Muscle of arm (tissue), 12 donors: Measurements from ENCODE around the gene NR1I3. TPM values are rescaled to one million over a fixed set of nuclear protein-coding genes. Genes with fewer than 3 reads are reported as not detected.

Experiments used
- DNase-seq: peaks from one replicate; pipeline ENCODE4 v3.0.0-alpha.2; 2013
- polyA plus RNA-seq, 12 donors: library from polyadenylated mRNA; unstranded; fragments of 120-200 nt; gene quantifications; one replicate each; pipeline ENCODE4 v1.2.1, GENCODE V29; 2013; ENCODE audit not compliant: insufficient read length in 12 of 12

NR1I3 gene
- polyA plus RNA-seq, 12 donors, result 0.40 to 2.1 (median 1.1) TPM; not detected in 2

DNA sequence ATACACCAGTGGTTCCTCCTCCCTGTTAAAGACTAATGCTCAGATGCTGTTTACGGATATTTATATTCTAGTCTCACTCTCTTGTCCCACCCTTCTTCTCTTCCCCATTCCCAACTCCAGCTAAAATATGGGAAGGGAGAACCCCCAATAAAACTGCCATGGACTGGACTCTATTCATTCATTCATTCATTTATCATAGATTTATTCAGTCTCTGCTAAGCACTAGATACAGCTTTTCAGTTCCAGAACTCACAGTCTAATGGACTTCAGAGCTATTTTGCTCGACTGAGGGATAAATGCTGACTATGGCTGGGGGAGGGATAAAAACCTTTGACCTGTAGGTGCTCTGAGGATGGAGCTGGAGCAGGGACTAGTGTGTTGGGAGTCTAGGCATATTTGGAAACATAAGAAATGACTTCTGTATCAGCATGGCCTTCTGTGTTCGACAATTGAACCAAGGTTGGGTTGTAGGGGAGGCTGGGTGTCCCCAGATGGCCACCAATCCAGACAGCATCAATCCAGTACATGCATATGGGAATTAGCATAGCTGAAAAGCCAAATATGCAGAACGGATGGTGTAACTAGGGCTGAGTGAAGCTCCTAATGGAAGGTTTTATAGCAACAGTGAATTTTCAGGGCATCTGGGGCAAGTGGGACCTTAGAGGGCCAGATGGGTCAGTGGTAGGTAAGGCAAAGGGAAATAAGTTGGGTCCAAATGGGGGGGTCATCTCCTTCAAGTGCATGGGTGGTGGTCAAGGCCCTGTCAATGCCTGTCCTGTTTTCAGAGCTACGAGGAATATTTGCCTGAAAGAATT is 18.7 kb downstream of the NR1I3 start:
- no peak for DNase-seq

DNA sequence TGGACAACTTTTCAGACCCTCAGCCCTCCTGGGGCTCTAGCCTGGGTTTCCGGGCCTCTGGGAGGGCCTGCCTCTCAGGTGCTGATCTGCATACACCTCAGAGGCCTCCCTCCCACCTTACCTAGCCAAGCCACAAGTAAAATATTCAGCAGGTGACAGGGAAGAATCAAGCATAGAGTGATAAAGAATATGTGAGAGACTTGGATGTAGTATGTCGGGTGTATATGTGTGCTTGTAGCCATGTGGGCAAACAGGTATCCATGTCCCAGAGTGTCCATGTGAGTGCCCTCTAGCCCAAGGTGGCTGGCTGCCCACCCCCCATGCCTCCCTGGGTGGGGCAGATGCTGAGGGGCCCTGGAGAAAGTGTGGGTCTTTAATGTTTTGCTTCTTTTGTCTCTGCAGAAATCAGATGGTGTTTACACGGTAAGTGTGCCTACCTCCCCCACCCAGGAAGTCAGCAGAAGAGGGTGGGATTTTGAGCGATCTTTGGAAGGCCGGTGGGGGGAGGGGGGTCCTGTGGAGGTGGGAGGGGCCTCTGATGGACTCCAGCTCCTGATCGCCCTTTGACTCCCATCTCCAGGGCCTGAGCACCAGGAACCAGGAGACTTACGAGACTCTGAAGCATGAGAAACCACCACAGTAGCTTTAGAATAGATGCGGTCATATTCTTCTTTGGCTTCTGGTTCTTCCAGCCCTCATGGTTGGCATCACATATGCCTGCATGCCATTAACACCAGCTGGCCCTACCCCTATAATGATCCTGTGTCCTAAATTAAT is 19.5 kb downstream of the NR1I3 start:
- no peak for DNase-seq

DNA sequence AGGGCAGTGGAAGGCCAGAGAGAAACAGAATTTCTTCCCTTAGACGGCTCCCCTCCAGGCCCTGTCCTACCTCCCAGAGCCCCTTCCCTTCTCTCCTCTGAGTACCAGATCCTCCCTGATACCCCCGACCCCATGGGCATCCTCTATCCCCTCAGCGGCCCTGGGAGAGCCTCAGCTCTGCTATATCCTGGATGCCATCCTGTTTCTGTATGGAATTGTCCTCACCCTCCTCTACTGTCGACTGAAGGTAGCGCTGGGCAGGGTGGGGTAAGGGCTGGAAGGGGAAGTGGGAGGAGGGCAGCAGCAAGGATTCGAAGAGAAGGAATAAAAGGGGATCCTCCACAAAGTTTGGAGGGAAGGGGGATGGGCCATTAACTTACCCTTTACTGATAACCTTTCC is 20.2 kb downstream of the NR1I3 start:
- no peak for DNase-seq

DNA sequence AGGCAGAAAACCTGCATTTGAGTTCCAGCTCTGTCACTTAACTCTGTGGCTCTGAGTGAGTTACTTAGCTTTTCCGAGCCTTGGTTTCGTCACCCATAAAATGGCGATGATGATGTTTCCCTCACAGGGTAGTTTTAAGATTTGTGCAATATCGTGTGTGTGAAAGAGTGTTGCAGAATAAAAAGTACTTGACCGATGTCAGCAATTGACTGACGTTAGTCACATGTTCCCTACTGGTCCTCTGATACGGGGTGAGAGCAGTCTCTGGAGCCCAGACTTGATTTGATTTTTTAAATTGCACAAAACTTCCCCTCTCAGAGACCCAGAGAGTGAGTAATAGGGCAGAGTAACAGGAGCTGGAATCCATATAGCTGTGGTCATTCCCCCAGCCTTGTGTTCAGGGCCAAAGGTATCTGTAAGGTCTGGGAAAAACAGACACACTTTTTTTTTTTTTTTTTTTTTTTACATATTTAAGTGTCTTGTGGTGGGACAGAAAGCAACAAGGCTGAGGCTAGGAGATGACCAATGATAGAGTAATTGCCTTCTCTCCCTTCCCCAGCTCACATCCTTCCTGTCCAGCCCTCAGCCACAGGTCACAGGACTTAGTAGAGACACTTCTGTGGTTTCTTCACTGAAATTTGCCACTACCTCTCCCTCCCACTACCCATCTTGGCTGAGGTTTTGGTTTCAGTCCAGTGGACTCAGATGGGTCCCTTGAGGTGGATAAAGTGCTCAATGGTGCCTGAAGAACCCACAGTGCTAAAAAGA is 20.9 kb downstream of the NR1I3 start:
- DNase-seq, result no peak

DNA sequence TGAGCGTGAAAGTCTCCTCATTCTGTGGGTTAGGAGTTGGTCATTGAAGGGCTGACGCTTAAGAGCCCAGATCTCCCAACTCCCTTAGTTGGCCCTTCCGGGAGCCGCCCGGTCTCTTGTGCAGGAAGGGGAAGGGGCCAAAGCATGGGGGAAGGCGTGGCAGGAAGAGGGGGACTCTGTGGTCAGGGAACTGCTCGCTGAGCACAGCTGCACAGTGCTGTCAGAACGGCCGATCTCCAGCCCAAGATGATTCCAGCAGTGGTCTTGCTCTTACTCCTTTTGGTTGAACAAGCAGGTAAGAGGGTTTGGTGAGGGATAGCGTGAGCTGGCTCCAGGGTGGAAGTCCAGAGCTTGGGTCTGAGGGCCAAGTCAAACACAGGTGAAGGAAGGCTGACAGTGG is 22.9 kb downstream of the NR1I3 start, which contains the start of gene FCER1G:
Gene FCER1G (plus strand): TSS at position 220 of the 400 bp plus-strand sequence. CDS start 27 bp downstream, at position 247.
- DNase-seq, result no peak

DNA sequence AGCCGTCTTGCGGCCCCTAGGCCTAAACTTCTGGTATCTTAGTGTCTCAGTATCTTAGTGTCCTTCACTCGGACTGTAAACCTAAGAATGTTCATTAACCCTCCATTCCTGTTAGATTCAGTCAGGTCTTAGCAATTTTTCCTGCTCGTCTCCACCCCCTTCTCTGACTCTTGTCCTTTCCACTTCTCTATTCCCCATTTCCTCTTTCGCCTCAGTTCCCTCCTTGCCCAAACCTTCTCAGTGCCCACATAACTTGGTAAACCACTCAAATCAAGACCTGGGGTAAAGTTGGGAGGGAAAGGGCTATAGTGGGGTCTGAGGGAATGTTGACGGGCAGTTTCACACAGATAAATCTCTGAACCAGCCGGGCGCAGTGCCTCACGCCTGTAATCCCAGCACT is 23.6 kb downstream of the NR1I3 start:
- DNase-seq, result no peak

DNA sequence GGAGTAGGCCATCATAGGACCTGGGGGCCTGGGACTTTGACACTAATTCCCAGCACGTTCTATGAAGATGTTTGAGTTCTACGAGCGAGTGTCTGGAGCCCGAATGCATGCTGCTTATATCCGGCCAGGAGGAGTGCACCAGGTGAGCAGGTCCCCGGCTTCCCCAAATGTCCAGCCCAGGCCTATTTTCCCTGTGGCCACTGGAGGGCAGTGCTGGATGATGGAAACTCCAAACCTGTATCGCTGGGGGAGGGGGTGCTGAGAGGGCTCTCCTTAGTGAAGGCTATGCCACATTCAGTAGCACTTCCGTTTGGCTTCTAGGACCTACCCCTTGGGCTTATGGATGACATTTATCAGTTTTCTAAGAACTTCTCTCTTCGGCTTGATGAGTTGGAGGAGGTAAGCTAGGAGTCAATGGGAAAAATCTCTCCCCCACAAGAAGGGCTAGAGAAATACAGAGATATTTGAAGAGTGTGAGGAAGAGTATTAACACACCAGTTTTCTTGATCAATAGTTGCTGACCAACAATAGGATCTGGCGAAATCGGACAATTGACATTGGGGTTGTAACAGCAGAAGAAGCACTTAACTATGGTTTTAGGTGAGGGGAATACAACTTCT is 28.1 kb downstream of the NR1I3 start:
- no peak for DNase-seq

DNA sequence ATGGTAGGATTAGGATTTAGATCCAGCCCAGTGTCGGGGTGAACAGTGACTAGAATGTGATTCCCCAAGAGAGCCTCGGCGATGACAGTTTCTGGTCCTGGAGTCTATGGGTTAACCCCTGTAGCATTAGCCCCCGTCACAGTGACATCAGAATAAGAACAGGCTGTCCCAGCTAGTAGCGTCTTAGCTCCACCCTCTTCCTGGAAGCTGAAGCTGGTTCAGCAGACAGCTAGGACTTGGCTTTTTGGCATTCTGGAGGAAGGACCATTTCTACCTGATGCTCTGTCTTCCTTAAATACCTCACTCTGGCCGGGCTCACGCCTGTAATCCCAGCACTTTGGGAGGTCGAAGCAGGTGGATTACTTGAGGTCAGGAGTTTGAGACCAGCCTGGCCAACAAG is 30.8 kb downstream of the NR1I3 start:
- DNase-seq, result no peak

DNA sequence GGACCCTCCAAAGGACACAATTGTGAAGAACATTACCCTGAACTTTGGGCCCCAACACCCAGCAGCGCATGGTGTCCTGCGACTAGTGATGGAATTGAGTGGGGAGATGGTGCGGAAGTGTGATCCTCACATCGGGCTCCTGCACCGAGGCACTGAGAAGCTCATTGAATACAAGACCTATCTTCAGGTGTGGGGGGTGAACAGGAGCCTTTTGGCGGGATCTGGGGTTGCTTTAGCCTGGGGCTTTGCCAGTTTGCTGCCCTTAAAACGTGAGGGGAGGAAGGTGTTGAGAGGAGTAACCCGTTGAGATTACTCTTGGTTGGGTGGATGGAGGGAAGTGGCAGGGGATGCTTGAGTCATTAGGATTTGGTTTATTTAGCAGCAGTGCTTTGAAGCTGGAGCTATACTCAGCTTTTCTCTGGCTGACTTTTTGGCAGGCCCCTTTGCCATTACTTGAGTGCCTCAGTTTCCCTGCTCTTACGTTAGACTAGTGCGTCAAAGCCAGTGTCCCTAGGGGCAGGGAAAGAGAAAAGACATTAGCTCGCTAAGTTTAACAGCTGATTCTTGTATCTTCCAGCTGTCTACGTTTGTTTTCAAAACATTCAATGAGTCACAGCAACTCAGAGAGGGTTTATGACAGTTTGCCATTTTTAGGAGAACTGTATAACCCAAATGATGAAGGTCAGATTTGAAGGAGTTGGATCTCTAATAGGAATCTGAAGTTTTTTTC is 31.4 kb downstream of the NR1I3 start:
- DNase-seq, result no peak

DNA sequence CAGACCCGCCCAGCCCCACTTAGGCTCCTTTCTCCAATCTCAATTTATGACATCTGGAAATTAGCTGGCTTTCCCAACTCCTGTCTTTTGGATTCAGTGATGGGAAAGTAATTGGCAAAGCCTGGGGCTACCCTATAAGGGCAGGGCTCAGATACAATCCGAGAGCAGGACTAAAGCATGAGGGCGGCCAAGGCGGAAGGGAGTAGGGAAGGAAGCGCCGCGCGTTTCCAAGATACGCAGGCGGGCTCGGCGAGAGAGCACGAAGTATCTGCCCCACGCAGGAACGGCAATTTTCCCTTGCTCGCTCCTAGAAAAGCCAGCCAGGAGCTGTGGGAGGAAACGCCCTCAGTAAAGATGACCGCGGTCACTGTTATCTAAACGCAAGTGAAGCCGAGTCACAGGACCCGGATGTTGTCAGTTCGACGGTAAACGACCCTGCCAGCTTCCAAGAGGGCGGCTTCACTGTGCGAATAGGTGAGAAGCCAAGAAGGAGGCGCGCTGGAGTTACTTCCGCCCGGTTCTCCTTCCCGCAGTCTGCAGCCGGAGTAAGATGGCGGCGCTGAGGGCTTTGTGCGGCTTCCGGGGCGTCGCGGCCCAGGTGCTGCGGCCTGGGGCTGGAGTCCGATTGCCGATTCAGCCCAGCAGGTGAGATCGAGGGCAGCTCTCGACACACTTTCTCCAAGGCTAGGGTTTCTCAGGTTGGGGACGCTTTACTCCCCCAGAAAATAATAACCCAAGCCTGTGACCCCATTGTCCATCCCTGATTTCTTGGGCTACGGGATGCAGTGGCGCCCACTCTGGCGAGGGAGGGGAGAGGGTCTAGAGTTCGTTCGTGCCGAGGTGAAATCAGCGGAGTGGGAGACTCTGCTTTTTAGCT is 35.9 kb downstream of the NR1I3 start, which contains the start of gene NDUFS2:
Gene NDUFS2 (plus strand): TSS at position 532 of the 877 bp plus-strand sequence. CDS start 19 bp downstream, at position 551.
- DNase-seq, result peak; percentile 98

DNA sequence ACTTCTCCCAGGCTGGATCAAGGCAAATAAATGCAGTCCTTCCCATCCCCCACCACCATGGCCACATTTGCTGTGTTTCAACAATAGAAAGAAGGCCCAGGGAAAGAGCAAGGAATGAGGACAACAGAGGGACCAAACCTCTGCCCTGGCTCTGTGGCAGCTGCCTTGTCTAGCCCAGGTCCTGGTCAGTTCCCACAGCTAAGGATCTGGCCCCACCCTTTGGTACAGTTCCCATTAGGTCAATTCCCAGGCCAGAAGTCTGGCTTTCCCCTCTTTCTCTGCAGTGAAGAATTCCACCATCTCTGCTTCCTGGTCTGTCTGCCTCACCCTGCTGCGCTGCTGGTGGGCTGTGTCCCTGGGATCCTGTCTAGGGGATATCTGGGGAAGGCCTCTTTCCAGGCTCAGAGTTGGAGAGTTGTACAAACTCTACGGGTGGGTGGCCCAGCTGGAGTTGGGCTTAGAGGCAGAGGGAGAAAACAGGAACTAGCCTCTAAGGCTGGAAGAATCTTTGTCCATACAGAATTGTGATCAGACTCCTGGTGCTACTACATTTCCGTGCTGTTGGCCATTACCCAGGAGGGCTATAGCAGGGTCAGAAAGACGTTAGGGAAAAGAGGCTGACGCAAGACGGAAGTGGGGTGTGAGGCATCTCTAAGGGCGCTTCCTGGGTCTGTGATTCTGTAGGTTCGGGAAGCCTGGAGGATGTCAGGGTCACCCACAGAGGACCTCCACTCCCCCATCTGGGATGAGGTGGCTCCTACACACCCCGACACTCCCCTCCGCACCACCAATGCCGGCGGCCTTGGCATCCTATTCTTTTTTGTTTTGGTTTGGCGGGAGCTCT is 36.8 kb downstream of the NR1I3 start:
- DNase-seq, result peak; percentile 70

DNA sequence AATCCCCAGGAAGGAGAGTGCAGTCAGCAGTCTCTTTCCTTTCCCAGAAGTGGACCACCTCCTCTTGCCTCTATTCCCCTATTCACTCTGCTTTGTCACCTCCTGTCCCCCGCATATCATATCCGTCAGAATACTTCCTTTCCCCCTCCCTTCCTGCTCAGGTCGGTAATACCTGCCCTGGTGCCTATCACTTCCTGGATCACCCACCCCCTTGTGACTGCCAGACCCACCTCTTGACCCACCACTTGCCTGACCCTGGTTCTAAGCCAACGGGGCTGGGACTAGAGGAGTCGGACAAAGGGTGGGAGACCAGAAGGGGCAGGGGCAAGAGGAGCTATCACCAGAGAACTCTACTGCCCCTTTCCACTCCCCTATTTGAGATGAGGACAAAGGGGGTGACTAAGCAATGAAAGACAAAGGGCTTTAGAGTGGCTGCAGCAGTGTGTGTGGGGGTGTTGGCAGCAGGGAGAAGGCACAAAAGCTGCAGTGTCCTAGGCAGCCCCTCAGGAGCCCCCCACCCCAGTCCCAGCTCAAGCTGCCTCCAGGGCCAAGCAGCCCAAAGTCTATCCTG is 37.5 kb downstream of the NR1I3 start:
- DNase-seq, result no peak

DNA sequence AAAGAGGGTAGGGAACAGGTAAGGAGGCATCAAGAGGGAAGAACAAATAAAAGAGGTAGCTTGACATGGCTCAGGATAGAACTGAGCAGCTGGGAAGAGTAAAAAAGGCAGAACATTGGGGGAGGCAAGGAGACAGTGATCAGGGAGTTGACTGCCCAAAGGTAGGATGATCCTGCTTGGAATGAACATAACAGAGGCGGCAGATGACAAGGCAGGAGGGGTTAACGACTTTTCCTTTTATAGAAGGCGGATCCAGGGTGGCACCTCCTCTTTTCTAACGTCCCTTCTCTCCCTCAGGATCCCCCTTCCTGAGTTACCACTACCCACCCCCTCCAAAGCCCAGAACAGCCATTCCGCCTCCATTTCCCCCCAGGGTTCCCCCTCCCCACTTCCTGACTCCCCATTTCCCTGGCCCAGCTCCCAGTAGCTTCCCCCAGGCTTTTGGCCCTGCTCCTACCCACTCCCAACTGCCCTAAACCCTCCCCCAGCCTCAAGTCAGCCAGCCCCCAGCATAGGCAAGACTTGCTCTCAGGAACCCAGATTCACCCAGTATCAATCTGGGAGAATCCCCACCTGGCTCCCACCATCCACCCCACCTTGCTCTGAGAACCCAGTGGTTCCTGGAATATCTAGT is 38.4 kb downstream of the NR1I3 start:
- no peak for DNase-seq

DNA sequence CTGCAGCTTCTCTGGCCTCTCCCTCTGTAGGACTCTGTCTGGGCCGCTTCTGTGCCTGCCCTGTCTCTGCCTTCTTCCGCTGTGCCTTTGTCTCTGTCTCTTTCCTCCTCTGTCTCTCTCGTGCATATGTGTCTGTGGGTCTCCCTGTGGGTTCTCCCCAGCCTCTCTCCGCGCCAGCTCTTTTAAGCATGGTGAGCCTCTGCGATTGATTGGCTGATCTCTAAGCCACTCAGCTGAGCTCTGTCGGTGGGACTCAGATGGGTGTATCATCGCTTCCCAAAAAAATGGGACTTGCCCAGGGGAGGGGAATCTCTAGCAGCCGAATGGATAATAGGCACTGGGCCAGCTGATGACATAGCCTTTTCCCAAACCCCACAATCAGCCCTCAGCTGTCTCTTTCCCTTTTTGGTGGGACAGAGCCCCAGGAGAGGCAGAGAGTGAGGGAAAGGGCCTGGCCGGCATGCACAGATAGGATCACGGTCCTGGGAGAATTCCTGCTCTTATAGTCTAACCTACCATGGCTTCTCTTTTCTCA is 39.0 kb downstream of the NR1I3 start, which contains the start of gene ADAMTS4:
Gene ADAMTS4 (minus strand): TSS at position 158 of the 535 bp plus-strand sequence. CDS start 427 bp downstream, outside the sequence.
- DNase-seq, result peak; percentile 87

DNA sequence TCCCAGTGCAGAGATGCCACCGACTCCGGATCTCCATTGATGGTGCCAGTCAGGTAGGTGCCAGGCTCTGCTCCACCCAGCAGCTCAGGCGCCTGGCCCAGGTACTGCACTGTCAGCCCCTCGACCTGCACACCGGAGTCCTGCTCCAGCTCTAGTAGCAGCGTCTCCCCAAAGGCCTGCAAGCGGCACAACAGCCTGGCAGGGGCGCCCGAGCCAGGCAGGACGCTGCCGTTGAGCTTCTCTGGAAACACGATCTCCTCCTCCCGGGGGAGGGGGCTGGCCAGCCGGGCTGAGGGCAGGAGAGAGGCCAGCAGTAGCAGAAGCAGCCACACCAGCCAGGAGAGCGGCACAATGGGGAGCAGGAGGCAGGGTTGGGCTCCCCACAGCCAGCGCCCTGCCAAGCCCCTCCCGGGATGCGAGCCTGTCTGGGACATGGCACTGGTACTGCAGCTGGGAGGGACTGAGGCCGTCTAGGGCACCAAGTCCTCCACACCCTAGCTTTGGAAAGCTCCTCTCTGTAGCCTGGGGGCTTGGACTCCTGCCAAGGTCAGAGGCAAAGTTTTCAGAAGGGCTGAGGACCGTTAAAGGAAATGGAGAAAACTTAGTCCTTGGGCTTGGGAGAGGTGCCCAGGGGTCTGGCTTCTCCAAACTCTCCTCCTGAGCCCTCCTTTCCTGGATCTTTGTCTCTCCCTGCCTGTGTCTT is 39.7 kb downstream of the NR1I3 start:
- peak; percentile 59 for DNase-seq

DNA sequence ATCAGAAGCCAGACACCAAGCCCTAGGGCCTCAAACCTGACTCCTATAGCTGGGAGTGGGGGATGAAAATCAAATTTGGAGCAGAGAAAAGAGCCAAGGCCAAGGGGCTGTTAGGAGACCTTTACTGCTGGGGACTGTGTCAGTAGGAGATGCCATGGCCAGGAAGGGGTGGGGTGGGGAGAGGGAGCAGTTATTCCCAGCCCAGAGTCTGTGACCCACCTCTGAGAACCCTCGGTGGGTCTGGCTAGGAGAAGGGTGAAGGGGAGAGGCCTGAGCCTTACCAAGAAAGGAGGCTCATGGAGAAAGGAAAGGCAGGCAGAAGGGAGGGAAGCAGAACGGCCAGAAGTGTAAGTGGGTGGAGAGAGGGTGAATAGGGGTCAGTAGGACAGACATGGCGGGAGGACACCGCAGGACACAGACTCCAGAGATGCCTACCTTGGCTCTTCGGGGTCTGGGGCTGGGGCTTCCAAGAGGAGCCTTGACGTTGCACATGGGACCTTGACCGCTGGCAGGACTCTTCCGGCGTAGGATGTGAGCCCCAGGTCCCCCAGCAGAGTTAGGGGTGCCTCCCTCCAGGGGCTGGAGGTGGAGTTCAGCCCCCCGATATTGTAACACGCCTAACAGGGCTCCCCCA is 40.3 kb downstream of the NR1I3 start:
- no peak for DNase-seq
